IPS DF 6.9 (cell line): Measurements from ENCODE around the gene GLP2R.

Experiments
- DNase-seq: peaks from one replicate; pipeline ENCODE4 v3.0.0-alpha.2; 2013; ENCODE audit warnings: low read depth, low spot score
- H3K27ac ChIP-seq: one replicate; pipeline ENCODE4 v1.5.1; 2013; ENCODE audit warnings: low read length, control low read depth
- H3K27me3 ChIP-seq: 2 replicates; pipeline ENCODE4 v1.6.1; 2013; ENCODE audit warnings: mild to moderate bottlenecking, low read length; ENCODE audit not compliant: control insufficient read depth, insufficient read depth
- H3K36me3 ChIP-seq: 2 replicates; pipeline ENCODE4 v1.6.1; 2013; ENCODE audit warnings: low read length; ENCODE audit not compliant: control insufficient read depth, insufficient read depth
- H3K4me1 ChIP-seq: 2 replicates; pipeline ENCODE4 v1.6.1; 2013; ENCODE audit warnings: low read length; ENCODE audit not compliant: control insufficient read depth, insufficient read depth
- H3K4me3 ChIP-seq: 2 replicates; pipeline ENCODE4 v1.5.1; 2013; ENCODE audit warnings: mild to moderate bottlenecking, low read length
- H3K9me3 ChIP-seq: 2 replicates; pipeline ENCODE4 v1.6.1; 2013; ENCODE audit warnings: low read length, inconsistent platforms; ENCODE audit not compliant: control insufficient read depth, insufficient read depth
- WGBS: extraction: QIAGEN DNeasy Blood & Tissue Kit; methylation state at CpG from one replicate; pipeline ENCODE4 v1.1.7; 2013; ENCODE audit warnings: mixed read lengths, missing lambda C conversion rate; ENCODE audit not compliant: insufficient read length, insufficient coverage; 5-methylcytosine and 5-hydroxymethylcytosine counted together

The GLP2R gene

GRCh38 chr17:9874722-9875121 lies 49.0 kb downstream of the GLP2R start:
- no peak for DNase-seq

GRCh38 chr17:9875441-9875840 lies 49.7 kb downstream of the GLP2R start:
- H3K4me1 ChIP-seq, result no peaks in the 10 kb centered on the region
- DNase-seq, result no peak
- H3K4me3 ChIP-seq, result no peak overlapping the region
- no peaks in the 10 kb centered on the region for H3K27me3 ChIP-seq
- H3K27ac ChIP-seq, result no peak overlapping the region
- no CpG with 5 or more reads among the region's 3 CpGs for WGBS
- no peaks in the 10 kb centered on the region for H3K36me3 ChIP-seq
- H3K9me3 ChIP-seq, result no peaks in the 10 kb centered on the region

More at GRCh38 chr17:9874722-9875121, 49.0 kb downstream of the GLP2R start:
- Histone ChIP-seq H3K36me3 (no peaks in the 10 kb centered on the region), H3K9me3 (no peaks in the 10 kb centered on the region), H3K27me3 (no peaks in the 10 kb centered on the region), H3K4me3 (no peak overlapping the region), H3K4me1 (no peaks in the 10 kb centered on the region), H3K27ac (no peak overlapping the region)
- no CpG with 5 or more reads among the region's 3 CpGs for WGBS

- H3K4me1 ChIP-seq, result no peaks in the 10 kb centered on the region
- no peaks in the 10 kb centered on the region for H3K27me3 ChIP-seq
- H3K9me3 ChIP-seq, result no peaks in the 10 kb centered on the region
- no peaks in the 10 kb centered on the region for H3K36me3 ChIP-seq
- H3K4me3 ChIP-seq, result no peak overlapping the region
- H3K27ac ChIP-seq, result no peak overlapping the region
- no peak for DNase-seq
- WGBS, result no CpG with 5 or more reads among the region's 3 CpGs
These were observed 52.6 kb downstream of the GLP2R start for GRCh38 chr17:9878356-9878755.

GRCh38 chr17:9878786-9879525 lies 53.2 kb downstream of the GLP2R start:
- Histone ChIP-seq H3K4me3 (no peak overlapping the region), H3K27ac (no peak overlapping the region), H3K4me1 (no peaks in the 10 kb centered on the region), H3K36me3 (no peaks in the 10 kb centered on the region), H3K9me3 (no peaks in the 10 kb centered on the region), H3K27me3 (no peaks in the 10 kb centered on the region)
- no CpG with 5 or more reads among the region's 8 CpGs for WGBS
- no peak for DNase-seq

- Histone ChIP-seq H3K9me3 (no peaks in the 10 kb centered on the region), H3K27ac (no peak overlapping the region), H3K4me1 (no peaks in the 10 kb centered on the region), H3K27me3 (no peaks in the 10 kb centered on the region), H3K36me3 (no peaks in the 10 kb centered on the region), H3K4me3 (no peak overlapping the region)
- DNase-seq, result no peak
- WGBS, result no CpG with 5 or more reads among the region's 3 CpGs
These were observed 54.9 kb downstream of the GLP2R start for GRCh38 chr17:9880582-9880999.

GRCh38 chr17:9883451-9883850 lies 57.7 kb downstream of the GLP2R start:
- Histone ChIP-seq H3K27me3 (no peaks in the 10 kb centered on the region), H3K4me3 (no peak overlapping the region), H3K27ac (no peak overlapping the region), H3K36me3 (no peaks in the 10 kb centered on the region), H3K9me3 (no peaks in the 10 kb centered on the region), H3K4me1 (no peaks in the 10 kb centered on the region)
- DNase-seq, result no peak

GRCh38 chr17:9886141-9886930 lies 60.6 kb downstream of the GLP2R start:
- DNase-seq, result no peak
- Histone ChIP-seq H3K9me3 (no peaks in the 10 kb centered on the region), H3K4me1 (no peaks in the 10 kb centered on the region), H3K27ac (no peak overlapping the region), H3K36me3 (no peaks in the 10 kb centered on the region), H3K27me3 (no peaks in the 10 kb centered on the region), H3K4me3 (no peak overlapping the region)
- WGBS, result no CpG with 5 or more reads among the region's 5 CpGs

- DNase-seq, result no peak
- no CpG with 5 or more reads among the region's 8 CpGs for WGBS
- H3K9me3 ChIP-seq, result no peaks in the 10 kb centered on the region
- H3K4me3 ChIP-seq, result no peak overlapping the region
- no peak overlapping the region for H3K27ac ChIP-seq
- no peaks in the 10 kb centered on the region for H3K36me3 ChIP-seq
- no peaks in the 10 kb centered on the region for H3K4me1 ChIP-seq
- H3K27me3 ChIP-seq, result no peaks in the 10 kb centered on the region
These were observed 61.8 kb downstream of the GLP2R start for GRCh38 chr17:9887508-9887907.

GRCh38 chr17:9890124-9890523 lies 64.4 kb downstream of the GLP2R start:
- Histone ChIP-seq H3K9me3 (no peaks in the 10 kb centered on the region), H3K27ac (no peak overlapping the region), H3K4me1 (no peaks in the 10 kb centered on the region), H3K27me3 (no peaks in the 10 kb centered on the region), H3K36me3 (no peaks in the 10 kb centered on the region), H3K4me3 (no peak overlapping the region)
- WGBS, result no CpG with 5 or more reads among the region's 2 CpGs
- peak; percentile 74 for DNase-seq

GRCh38 chr17:9893411-9894012 lies 67.8 kb downstream of the GLP2R start:
- H3K27ac ChIP-seq, result no peak overlapping the region
- no peaks in the 10 kb centered on the region for H3K4me1 ChIP-seq
- no peaks in the 10 kb centered on the region for H3K27me3 ChIP-seq
- WGBS, result no CpG with 5 or more reads among the region's 3 CpGs
- H3K4me3 ChIP-seq, result no peak overlapping the region
- no peak for DNase-seq
- no peaks in the 10 kb centered on the region for H3K36me3 ChIP-seq
- no peaks in the 10 kb centered on the region for H3K9me3 ChIP-seq
